C4-2B (cell line): ENCODE results near the gene KREMEN1.

Experiments
- CTCF ChIP-seq: fragments of 450-650 bp; conservative IDR thresholded peaks from 2 replicates; pipeline ENCODE4 v1.5.1; 2017; ENCODE audit warnings: mild to moderate bottlenecking
- ZFX ChIP-seq: fragments of 450-650 bp; IDR thresholded peaks from 2 replicates; pipeline ENCODE4 v1.6.1; 2017

- TF ChIP-seq CTCF = no peak
- TF ChIP-seq ZFX = no peak
These were observed 7.5 kb downstream of the KREMEN1 start for GRCh38 chr22:29080106-29080975.
